ENCODE results near the gene KIF25. TPM values are rescaled to one million over a fixed set of nuclear protein-coding genes. Genes with fewer than 3 reads are reported as not detected.
A peak's percentile ranks its signal among the peaks of the same experiment; 100 is the strongest.

Gene KIF25
- total and polyA plus RNA-seq, 8 donors: 0.23 to 0.35 (median 0.26) TPM; not detected in 4

DNA sequence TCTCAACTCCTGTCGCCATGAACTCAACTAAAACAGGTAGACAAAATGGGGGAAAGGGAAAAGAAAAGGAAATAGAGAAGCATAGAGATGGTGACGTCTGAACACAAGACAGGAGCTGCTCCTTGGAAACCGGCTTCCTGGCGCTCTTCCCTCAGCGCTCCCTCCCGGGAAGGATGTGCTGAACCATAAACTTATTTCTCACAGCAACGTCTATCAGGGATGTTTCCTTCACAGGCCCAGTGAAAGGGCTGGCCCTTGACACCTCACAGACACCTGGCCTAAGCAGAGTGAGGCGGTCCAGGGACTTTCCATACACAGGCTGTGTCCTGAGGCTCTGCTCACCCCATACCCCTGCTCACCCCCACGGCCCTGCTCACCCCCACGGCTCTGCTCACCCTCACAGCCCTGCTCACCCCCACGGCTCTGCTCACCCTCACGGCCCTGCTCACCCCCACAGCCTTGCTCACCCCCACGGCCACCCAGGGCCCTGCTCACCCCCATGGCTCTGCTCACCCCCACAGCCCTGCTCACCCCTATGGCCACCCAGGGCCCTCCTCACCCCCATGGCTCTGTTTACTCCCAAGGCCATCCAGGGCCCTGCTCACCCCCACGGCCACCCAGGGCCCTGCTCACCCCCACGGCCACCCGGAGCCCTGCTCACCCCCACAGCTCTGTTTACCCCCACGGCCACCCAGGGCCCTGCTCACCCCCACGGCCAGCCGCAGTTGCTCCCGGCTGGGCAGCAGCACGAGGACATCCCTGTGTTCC lies 80.9 kb downstream of the KIF25 start:
- FAIRE-seq: no peak
- intact Hi-C loops (cut with DNase I): no loop called here

DNA sequence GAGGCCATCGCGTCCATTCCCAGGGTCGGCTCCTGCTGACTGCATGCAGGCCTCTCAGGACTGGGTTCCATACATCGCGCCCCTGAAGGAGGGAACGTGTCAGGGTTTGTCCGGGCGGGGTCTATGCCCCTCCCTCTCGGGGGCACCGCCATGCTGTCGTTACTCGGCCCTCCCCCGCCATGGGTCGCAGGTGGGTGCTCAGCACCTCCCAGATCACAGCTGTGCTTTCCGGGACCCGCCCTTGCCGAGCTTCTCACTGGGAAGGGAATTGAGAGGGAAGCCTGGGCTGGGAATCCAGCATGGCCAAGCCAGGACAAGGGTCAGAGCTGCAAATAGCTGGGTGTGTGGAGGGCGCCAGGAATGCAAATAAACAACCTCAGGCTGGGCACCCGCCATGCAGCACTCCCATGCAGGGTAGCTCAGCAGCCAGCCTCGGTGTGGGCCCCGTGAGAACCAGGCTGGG lies 81.5 kb downstream of the KIF25 start, which contains the start of gene FRMD1:
Gene FRMD1, minus strand, starts transcription at position 270 of the 463 bp plus-strand sequence. Its CDS starts 118 bp downstream, at position 152.
- FAIRE-seq: no peak
- 66 to 73% methylated on average over 17 to 21 of the region's 21 CpGs for WGBS, 2 donors
- H3K27ac ChIP-seq: no peak within 1 kb of the TSS
- H3K27me3 ChIP-seq: no peaks in the 10 kb centered on the region
- no peak within 1 kb of the TSS for H3K4me3 ChIP-seq
- no peaks in the 10 kb centered on the region for H3K4me1 ChIP-seq
- TF ChIP-seq, protein P1, sequence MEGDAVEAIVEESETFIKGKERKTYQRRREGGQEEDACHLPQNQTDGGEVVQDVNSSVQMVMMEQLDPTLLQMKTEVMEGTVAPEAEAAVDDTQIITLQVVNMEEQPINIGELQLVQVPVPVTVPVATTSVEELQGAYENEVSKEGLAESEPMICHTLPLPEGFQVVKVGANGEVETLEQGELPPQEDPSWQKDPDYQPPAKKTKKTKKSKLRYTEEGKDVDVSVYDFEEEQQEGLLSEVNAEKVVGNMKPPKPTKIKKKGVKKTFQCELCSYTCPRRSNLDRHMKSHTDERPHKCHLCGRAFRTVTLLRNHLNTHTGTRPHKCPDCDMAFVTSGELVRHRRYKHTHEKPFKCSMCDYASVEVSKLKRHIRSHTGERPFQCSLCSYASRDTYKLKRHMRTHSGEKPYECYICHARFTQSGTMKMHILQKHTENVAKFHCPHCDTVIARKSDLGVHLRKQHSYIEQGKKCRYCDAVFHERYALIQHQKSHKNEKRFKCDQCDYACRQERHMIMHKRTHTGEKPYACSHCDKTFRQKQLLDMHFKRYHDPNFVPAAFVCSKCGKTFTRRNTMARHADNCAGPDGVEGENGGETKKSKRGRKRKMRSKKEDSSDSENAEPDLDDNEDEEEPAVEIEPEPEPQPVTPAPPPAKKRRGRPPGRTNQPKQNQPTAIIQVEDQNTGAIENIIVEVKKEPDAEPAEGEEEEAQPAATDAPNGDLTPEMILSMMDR (IDR thresholded peaks at IDR 0.05): no peak
- H3K9me3 ChIP-seq: no peaks in the 10 kb centered on the region
- no peak for DNase-seq
- intact Hi-C loops (cut with DNase I): no loop called here
- peak in 2 of 4 donors; percentile 30 to 47 for ATAC-seq
- no peaks in the 10 kb centered on the region for H3K36me3 ChIP-seq

More for the DNA sequence above, 80.9 kb downstream of the KIF25 start:
- TF ChIP-seq, protein P1 (IDR thresholded peaks at IDR 0.05): no peak
- H3K4me1 ChIP-seq: no peaks in the 10 kb centered on the region
- H3K27me3 ChIP-seq: no peaks in the 10 kb centered on the region
- H3K4me3 ChIP-seq: no peak overlapping the region
- WGBS, 2 donors: 63 to 72% methylated on average over 21 of the region's 21 CpGs
- DNase-seq: no peak
- no peak overlapping the region for H3K27ac ChIP-seq
- no peaks in the 10 kb centered on the region for H3K36me3 ChIP-seq
- no peaks in the 10 kb centered on the region for H3K9me3 ChIP-seq
- ATAC-seq: no peak

DNA sequence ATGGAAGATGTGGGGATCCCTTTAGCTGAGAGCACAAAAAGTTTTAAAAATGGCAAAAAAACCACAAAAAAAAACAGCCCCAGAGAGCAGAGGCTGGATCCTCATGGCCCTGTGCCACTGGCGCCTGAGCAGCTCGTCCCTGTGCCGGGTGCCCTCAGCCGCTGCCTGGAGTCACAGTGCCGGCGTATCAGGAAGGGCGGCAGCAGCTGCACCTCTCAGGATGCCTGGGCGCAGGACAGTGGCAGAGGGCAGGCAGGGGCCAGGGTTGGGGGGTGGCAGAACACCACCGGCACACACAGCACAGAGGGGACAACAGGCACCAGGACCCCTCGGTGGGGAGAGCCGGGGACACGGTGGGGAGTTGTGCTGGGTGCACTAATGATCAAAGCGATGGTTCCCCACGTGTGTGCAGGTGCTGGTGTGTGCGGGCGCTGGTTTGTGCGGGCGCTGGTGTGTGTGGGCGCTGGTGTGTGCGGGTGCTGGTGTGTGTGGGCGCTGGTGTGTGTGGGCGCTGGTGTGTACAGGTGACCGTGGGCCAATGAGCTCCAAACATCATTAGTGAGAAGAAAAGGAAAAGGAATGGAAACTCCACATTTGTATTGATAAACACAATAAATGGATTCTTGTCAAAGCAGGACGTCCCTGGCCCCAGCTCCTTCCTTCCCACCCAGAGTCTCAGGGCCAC lies 83.1 kb downstream of the KIF25 start:
- H3K27ac ChIP-seq: no peak overlapping the region
- no peaks in the 10 kb centered on the region for H3K36me3 ChIP-seq
- WGBS, 2 donors: 87 to 88% methylated on average over 24 of the region's 24 CpGs
- H3K27me3 ChIP-seq: no peaks in the 10 kb centered on the region
- no peaks in the 10 kb centered on the region for H3K4me1 ChIP-seq
- intact Hi-C loops (cut with DNase I): no loop called here
- H3K4me3 ChIP-seq: no peak overlapping the region
- FAIRE-seq (no peak), ATAC-seq (no peak), DNase-seq (no peak)
- H3K9me3 ChIP-seq: no peaks in the 10 kb centered on the region
- TF ChIP-seq, protein P1 (IDR thresholded peaks at IDR 0.05): no peak

DNA sequence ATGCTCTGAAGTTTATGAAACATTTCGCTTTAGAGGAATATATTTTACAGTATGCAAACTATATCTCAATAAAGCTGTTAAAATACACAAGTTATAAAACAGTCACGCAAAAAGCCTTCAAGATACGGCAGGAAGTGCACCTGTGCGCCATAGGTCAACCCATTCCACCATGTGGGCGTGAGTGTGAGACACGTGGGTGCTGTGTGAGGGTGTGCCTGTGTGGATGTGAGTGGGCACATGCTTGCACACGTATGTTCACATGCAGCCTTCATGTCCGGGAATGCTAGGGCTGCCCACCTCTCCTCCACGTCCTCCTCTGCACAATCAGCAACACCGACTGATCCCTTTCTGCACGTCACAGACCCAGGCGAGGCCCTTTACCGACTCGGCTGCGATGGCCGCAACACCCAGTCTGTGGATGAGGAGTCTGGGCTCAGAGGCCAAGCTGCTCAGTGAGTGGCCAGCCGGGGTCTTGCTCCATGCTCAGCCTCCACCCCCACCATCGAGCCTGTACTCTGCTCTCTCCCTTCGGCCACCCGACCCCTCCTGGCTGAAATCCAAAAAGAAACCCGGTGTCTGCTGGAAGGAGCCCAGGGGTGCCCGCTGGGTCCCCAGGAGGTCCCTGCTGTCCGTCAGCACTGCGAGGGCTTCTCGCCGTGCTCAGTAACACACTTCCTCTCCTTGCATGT lies 84.5 kb downstream of the KIF25 start:
- Histone ChIP-seq H3K27me3 (no peaks in the 10 kb centered on the region), H3K9me3 (no peaks in the 10 kb centered on the region), H3K4me3 (no peak overlapping the region), H3K36me3 (no peaks in the 10 kb centered on the region), H3K4me1 (no peaks in the 10 kb centered on the region), H3K27ac (no peak overlapping the region)
- ATAC-seq (no peak), DNase-seq (no peak), FAIRE-seq (no peak)
- intact Hi-C loops (cut with DNase I): no loop called here
- TF ChIP-seq, protein P1 (IDR thresholded peaks at IDR 0.05): no peak
- WGBS, 2 donors: 78 to 81% methylated on average over 26 of the region's 26 CpGs

Data from pancreas (tissue), 10 donors.